DMS53 treated with DMSO at 0.1 percent for 48 hours (cell line): ENCODE results near the gene MOCS1.
A peak's percentile ranks its signal among the peaks of the same experiment; 100 is the strongest.

Experiments used
- DNase-seq: peaks from one replicate; lab custom pipeline; 2025; ENCODE audit not compliant: unreplicated experiment; lab: John Stamatoyannopoulos, UW

Gene MOCS1

GRCh38 chr6:39925931-39926290, 8.4 kb downstream of the MOCS1 start:
- DNase-seq: no peak

- DNase-seq: no peak
Measured at GRCh38 chr6:39925191-39925930, 8.9 kb downstream of the MOCS1 start.

DNA sequence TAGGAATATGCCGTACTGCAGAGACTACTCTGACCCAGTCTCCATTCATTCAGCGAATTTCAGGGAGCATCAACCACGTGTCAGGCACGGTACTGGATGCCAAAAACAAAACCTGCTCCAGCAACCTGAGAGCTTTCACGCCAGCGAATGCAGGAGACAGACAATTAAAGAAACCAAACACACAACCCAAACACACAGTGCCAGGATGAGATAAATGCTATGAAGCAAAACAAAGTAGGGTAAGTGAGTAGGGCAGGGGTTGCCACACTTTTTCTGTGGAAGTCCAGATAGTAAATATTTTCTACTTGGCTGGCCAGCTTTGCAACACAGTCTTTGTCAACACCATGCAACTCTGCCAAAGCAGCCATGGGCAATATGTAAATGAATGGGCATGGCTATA, 10.0 kb downstream of the MOCS1 start:
- no peak for DNase-seq

DNA sequence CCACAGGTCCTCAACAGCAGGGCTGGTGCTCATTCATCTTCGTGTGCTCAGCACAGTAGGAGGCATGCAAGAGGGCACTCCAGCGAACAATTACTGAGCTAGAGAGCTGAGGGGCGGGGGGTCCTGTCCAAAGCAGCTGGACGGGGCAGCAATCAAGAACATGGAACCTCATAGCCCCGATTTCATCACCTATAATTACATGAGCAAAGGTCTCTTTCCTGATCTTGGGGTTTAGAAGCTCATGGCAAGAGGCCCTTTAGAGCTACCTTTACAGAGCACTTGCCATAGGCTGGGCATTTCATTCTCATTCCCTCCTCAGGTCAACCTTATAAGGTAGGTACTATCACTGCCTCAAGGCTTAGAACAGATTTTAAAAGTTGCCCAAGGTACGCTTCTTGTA, 10.4 kb downstream of the MOCS1 start:
- no peak for DNase-seq

DNA sequence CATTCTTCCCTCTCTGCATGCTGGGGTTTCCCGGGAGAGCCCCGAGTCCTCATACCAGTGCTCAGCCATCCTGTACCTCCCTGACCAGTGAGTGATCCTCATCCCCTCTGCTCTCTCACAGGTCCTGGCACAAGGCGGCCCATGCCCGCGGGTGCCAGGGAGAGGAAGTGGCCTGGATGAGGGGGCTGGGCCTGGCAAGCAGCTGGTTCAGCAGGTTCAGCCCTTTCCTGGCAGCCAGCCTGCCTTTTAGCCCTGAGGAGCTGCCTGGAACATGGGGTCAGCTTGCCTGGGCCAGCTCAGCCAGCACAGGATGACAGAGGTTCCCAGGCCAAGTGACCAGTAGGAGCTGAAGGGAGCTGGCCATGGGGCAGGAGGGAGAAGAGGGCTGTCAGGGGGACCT, 10.9 kb downstream of the MOCS1 start:
- DNase-seq: no peak

DNA sequence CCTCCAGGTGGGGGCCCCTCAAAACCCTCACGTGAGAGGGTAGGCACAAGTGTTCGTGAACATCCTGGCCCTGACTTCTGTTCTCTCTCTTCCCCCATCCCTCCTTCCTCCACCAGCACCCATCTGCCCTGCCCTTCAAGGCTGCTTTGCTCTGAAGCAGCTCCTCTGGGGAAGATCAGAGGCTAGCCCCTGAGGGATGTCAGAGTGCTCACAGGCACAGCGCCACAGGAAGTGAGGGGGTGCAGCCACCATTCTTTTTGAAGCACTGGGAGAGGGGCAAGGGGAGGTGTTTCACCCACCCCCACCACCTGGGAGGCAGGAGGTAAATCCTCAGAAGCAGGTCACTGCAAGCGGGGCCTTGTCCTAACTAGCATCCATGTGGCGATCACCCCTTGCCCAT, 11.4 kb downstream of the MOCS1 start:
- DNase-seq: no peak

- no peak for DNase-seq
Measured at GRCh38 chr6:39920157-39920556, 14.1 kb downstream of the MOCS1 start.

DNA sequence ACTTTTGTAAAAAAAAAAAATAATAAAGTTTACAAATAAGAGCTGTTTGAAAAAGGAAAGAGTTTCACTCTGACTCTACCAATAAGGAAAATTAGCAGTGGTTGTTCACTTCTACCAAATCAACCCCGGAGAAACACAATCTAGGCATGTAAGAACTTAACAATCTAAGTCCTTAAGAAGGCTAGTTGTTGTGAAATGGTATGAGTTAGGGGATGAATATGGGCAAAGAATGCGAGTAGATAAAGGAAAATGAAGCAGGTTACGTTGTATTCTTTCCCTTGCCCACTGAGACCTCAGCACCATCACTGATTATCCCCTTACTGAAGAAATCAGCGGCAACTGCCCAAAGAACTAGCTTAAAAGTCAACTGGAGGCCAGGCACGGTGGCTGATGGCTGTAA, 15.4 kb downstream of the MOCS1 start:
- DNase-seq: no peak

DNA sequence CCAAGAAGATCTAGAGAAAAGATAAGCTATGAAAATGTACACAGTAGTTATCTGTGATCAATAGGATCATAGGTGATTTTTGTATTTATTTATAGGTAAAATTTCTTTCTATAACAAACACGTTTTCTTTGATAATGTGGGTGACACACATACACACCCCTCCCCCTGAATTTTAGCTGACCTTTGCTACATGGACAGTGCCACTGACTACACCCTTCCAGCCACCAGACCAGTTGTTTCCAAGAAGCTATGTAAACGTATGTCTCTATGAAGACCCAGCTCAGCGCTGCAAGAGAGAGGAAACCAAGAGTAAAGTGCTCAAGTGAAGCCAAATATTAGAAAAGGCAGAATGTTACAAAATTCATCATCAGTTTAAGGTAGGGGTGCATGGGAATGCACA, 16.3 kb downstream of the MOCS1 start:
- no peak for DNase-seq

DNA sequence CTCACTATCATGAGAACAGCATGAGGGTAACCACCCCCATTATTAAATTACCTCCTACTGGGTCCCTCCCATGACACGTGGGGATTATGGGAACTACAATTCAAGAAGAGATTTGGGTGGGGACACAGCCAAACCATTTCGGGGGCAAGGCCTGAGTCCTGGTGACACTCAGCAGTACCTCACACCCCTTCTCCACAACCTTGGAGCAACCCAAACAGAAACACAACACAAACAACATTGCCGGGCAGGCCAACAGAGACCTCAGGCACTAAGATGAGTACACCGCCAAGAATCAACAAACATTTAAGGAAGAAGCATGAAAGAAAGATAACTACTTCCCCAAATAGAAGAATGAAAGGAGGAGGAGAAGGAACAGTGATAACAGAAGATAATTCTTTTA, 16.9 kb downstream of the MOCS1 start:
- no peak for DNase-seq

- DNase-seq: no peak
Measured at GRCh38 chr6:39915866-39916265, 18.4 kb downstream of the MOCS1 start.

DNA sequence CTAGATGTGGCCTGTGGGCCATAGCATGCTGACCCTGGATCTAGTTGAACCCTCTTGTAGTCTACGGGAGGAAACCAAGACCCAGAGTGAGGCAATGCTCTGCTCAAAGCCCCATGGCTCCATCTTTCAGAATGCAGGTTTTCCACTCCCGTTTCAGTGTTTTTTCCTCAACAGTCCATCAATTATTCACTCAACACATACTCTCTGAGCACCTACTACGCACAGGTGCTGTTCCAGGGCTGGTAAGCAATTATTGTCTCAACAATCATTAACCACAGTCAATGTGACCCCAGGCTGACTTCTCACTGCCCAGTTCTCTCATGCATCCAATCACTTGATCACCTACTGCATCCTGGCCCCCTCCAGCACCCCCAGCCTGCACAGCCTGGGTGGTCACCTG, 20.0 kb downstream of the MOCS1 start:
- DNase-seq: no peak

DNA sequence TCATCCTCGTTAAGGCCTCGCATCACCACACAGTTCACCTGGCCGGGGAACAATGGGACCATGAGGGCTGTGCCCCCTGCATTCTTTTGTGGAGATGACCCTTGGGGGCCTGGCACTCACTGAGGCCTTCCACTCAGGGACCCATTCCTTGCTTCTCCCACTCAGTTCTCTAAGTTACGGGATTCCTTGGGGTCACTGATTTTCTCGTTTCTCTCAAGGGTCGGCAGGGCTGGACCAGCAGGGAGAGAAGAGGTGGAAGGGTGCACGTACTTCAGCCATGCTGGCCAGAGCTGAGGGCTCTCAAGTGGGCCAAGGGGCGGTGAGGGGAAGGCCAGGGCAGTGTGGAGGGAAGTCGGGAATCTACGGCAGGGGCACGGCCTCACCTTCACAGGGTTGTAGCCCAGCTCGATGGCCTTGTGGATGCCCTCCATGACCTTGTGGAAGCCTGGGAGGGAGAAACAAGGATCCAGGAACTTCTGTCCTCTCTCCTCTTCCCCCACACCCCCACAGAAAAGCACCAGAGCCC, 20.8 kb downstream of the MOCS1 start:
- no peak for DNase-seq

DNA sequence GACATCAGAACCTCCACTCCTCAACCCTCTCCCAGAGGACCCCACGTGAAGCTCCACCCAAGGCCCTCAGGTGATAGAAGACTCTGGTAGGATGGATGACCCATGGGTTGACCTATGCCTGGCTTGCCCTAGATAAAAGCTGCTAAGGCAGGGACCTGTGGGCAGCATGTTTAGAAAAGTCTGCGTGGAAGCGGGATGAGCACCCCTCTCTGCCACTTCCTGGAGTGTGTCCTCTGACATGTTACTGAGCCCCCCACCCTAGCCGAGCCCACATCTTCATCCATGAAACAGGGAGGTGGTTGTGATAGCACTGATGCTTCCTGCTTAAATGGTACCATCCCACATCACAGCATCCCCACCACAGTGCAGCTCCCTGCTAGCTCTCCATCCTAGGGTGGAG, 21.8 kb downstream of the MOCS1 start:
- no peak for DNase-seq

GRCh38 chr6:39911513-39912125, 22.6 kb downstream of the MOCS1 start:
- DNase-seq: no peak

DNA sequence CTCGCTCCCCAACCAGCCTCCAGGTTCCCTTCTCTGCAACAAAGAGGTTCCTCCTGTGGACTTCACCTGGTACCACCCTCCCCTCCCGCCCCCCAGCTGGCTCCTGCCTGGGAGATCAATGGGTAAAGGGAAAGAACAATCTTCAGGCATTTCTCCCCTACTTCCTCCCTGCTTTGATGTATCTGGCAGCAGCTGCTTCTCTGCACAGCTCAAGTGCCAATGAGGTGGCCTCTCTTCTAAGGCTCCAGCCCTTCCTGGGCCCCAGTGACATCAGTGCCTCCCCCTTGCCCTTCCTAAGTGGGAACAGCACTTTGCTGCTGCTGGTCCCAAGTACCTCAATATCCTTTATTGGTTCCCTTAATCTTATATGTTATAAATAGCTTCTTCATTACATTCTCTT, 23.5 kb downstream of the MOCS1 start:
- DNase-seq: peak; percentile 14

- no peak for DNase-seq
Measured at GRCh38 chr6:39910164-39910563, 24.1 kb downstream of the MOCS1 start.

DNA sequence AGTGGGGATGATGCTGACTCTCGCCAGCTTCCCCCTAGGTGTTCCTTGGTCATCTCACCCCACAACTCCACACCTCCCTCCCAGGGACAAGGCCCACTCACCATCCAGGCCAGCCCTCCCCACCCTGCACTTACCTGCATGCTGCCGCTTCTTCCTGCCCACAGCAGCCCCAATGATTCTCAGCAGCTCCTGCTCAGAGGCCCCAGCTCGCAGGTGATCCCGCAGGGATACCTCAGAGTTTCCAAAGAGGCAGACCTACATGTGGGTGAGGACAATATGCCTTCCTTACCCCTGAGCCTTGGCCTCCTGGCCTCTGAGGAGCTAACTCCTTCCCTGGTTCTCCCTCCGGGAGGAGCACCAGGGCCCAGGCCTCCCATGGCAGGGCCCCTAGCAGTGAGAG, 24.6 kb downstream of the MOCS1 start:
- DNase-seq: no peak

- DNase-seq: no peak
Measured at GRCh38 chr6:39908838-39909583, 25.3 kb downstream of the MOCS1 start.

GRCh38 chr6:39907871-39908575, 26.2 kb downstream of the MOCS1 start:
- no peak for DNase-seq

DNA sequence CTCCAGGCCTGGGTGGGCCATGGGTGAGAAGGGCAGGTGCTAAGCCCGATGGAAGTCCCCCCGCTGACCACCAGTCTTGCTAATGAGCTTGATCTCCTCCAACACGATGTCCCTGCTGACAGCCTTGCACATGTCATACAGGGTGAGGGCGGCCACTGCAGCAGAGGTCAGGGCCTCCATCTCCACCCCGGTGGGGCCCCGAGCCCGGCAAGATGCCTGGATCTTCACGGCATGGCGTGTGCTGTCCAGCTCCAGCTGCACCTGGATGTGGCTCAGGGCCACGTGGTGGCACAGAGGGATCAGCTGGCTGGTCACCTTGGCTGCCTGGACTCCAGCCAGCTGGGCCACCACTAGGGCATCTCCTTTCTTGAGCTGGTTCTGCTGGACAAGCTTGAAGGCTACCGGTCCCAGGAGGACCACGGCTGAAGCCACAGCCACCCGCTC, 27.9 kb downstream of the MOCS1 start:
- DNase-seq: no peak

- no peak for DNase-seq
Measured at GRCh38 chr6:39905640-39905975, 28.7 kb downstream of the MOCS1 start.
